IPS-20b (cell line): Measurements from ENCODE around the gene DST.

Source experiments
- H3K27ac ChIP-seq: one replicate; pipeline ENCODE4 v1.5.1; 2013; ENCODE audit warnings: low read length
- H3K27me3 ChIP-seq: 2 replicates; pipeline ENCODE4 v1.6.1; 2013; ENCODE audit warnings: mild to moderate bottlenecking, low read length, inconsistent platforms; ENCODE audit not compliant: insufficient read depth
- H3K36me3 ChIP-seq: 2 replicates; pipeline ENCODE4 v1.6.1; 2013; ENCODE audit warnings: low read depth, mild to moderate bottlenecking, inconsistent platforms, low read length, moderate library complexity; ENCODE audit not compliant: insufficient read depth
- H3K4me1 ChIP-seq: 2 replicates; pipeline ENCODE4 v1.6.1; 2013; ENCODE audit warnings: mild to moderate bottlenecking, control low read depth, inconsistent platforms, low read length, moderate library complexity; ENCODE audit not compliant: insufficient read depth
- H3K4me3 ChIP-seq: 2 replicates; pipeline ENCODE4 v1.5.1; 2013; ENCODE audit warnings: mild to moderate bottlenecking, low read length, inconsistent platforms
- H3K9ac ChIP-seq: 2 replicates; pipeline ENCODE4 v1.6.1; 2013; ENCODE audit warnings: low read depth, mild to moderate bottlenecking, inconsistent platforms, low read length, moderate library complexity
- H3K9me3 ChIP-seq: 2 replicates; pipeline ENCODE4 v1.6.1; 2013; ENCODE audit warnings: mild to moderate bottlenecking, low read depth, low read length, inconsistent platforms; ENCODE audit not compliant: insufficient read depth

DST gene

DNA sequence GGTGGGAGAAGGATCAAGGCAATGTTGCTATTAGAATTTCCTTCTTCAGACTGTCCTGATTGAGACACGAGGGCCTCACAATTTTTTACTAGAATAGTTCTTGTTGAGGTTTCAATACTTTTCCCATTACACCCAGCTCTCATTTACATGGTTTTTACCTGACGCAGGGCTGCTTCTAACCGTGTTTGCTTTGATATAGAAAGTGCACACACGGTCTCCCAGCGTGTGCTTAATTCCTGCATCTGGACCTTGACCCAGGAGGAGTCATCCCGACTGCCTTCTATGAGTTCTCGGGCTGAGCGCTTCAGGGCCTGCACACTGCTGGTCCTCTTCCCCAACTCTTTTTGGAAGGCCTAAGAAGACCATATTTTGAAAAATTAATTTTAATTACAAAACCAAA lies 160.2 kb downstream of the DST start:
- Histone ChIP-seq H3K4me3 (no peak overlapping the region), H3K9ac (no peak overlapping the region), H3K9me3 (0 out of 2 replicates have a peak, but pooled peaks cover 3% of the 10 kb centered on the region), H3K27me3 (no peaks in the 10 kb centered on the region), H3K27ac (no peak overlapping the region), H3K36me3 (peaks cover 71% of the 10 kb centered on the region), H3K4me1 (no peaks in the 10 kb centered on the region)

DNA sequence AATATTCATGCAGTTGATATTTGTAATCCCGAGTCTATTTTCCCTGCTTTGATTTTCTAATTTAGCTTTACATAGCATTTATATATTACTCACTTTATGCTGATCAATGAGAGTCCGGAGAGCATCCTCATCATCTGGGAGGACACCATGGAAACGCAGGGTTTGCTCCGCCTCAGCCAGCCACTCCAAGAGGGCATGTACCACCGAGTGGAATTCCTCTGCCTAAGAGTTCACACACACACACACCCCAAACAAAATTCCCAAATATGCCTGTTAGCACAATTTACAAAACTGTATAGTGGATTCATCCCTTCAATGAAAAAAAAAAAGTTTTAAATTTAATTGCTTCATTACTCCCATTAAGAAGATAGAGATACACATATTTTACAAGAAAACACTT lies 160.7 kb downstream of the DST start:
- H3K36me3 ChIP-seq = peaks cover 71% of the 10 kb centered on the region
- H3K4me3 ChIP-seq = no peak overlapping the region
- 0 out of 2 replicates have a peak, but pooled peaks cover 3% of the 10 kb centered on the region for H3K9me3 ChIP-seq
- no peak overlapping the region for H3K9ac ChIP-seq
- H3K4me1 ChIP-seq = no peaks in the 10 kb centered on the region
- H3K27ac ChIP-seq = no peak overlapping the region
- no peaks in the 10 kb centered on the region for H3K27me3 ChIP-seq

DNA sequence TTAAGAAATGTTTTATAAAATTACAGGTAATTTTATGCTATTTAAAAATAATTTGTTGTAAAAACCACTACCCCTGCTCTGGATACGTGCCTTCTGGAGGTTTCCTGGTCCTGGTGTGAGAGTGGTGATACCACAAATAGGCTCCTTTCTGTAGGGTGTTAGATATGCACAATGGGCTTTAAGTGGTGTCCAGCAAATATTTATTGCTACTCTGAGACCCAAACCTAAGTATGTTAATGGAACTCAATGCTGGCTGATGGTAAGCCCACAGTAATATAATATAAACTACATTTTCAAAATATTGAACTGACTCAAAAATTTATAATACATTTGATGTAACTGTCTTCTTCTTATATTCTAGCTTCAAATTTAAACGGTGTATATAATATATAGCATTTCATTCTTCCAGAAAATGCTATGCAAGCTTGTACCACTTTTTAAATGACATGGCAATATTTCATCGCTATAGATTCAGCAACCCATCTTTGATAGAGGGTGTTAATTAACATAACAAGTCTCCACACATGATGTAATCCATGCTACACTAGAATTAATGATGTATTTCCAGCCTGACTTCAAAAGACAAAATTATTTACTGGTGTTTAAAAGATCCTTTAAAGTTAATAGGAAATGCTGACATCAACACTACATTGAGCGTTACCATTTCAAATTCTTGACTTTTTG lies 161.9 kb downstream of the DST start:
- Histone ChIP-seq H3K9ac (no peak overlapping the region), H3K4me1 (no peaks in the 10 kb centered on the region), H3K27me3 (no peaks in the 10 kb centered on the region), H3K36me3 (peaks cover 75% of the 10 kb centered on the region), H3K9me3 (0 out of 2 replicates have a peak, but pooled peaks cover 3% of the 10 kb centered on the region), H3K4me3 (no peak overlapping the region), H3K27ac (no peak overlapping the region)

DNA sequence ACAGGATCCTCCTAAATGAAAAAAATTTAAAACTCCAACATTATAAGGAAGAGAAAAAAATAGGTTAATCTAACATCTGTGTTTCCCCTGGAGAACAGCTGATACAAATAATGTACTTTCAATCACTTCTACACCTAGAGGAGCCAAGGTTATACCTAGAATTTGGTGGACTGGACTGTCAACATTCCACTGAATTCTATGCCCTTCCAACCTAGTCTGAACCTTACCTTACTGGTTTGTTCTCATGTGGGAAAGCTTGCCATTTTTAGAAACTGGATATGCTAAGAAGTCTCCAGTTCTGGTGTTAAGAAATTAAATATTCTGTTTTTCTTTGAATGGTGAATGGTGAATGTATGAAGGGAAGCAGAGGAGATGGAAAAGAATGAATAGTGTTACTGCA lies 162.4 kb downstream of the DST start:
- H3K9me3 ChIP-seq = 0 out of 2 replicates have a peak, but pooled peaks cover 3% of the 10 kb centered on the region
- H3K9ac ChIP-seq = no peak overlapping the region
- no peaks in the 10 kb centered on the region for H3K4me1 ChIP-seq
- no peak overlapping the region for H3K4me3 ChIP-seq
- peaks cover 78% of the 10 kb centered on the region for H3K36me3 ChIP-seq
- H3K27ac ChIP-seq = no peak overlapping the region
- no peaks in the 10 kb centered on the region for H3K27me3 ChIP-seq

DNA sequence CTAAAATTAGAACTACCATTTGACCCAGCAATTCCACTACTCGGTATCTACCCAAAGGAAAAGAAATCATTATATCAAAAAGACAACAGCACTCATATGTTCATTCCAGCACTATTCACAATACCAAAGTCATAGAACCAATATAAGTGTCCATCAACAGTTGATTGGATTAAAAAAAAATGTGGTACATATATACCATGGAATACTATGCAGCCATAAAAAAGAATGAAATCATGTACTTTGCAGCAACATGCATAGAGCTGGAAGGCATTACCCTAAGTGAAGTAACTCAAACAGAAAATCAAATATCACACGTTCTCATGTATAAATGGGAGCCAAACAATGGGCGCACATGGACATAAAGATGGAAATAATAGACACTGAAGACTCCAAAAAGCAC lies 163.3 kb downstream of the DST start:
- H3K9ac ChIP-seq = no peak overlapping the region
- H3K4me1 ChIP-seq = no peaks in the 10 kb centered on the region
- no peak overlapping the region for H3K4me3 ChIP-seq
- H3K27ac ChIP-seq = no peak overlapping the region
- H3K36me3 ChIP-seq = peaks cover 73% of the 10 kb centered on the region
- H3K27me3 ChIP-seq = no peaks in the 10 kb centered on the region
- 0 out of 2 replicates have a peak, but pooled peaks cover 3% of the 10 kb centered on the region for H3K9me3 ChIP-seq

DNA sequence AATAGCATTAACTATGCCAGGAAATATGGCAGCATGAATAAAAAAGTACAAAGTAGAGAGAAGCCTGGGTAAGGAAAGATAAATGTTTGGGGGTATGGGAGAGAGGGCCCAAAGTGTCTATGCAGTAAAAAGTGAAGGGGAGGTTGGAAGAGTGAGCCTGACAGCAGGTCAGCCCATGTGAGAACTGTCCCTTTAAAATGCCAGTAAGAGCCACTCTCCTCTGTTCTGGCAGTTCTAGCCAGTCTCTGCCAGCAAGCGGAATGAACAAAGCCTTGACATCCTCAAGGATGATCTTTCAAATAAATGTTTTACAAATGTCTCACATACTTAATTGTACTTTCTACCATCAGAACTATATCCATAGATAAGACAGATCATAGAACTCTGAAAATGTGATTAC lies 164.5 kb downstream of the DST start:
- Histone ChIP-seq H3K9me3 (0 out of 2 replicates have a peak, but pooled peaks cover 3% of the 10 kb centered on the region), H3K27ac (no peak overlapping the region), H3K4me3 (no peak overlapping the region), H3K9ac (no peak overlapping the region), H3K27me3 (no peaks in the 10 kb centered on the region), H3K36me3 (peaks cover 74% of the 10 kb centered on the region), H3K4me1 (no peaks in the 10 kb centered on the region)

DNA sequence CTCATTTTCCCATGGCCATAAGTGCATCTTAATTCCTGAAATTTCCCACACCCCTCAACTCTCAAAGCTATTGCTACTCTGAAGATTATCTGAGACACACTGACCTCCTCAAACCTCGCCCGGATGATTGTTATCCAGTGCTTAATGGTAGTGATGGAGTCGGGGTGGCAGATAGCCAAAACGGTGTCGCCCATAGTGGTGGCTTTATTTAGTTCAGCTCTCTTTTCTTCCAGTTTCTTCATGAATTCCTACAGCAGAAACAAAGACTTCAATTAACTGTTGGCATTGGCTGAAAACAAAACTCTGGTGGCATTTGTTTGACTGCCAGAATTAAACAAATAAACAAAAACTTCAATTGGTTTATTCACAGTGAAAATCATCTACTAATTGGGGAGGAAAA lies 165.4 kb downstream of the DST start:
- Histone ChIP-seq H3K36me3 (peaks cover 73% of the 10 kb centered on the region), H3K9me3 (0 out of 2 replicates have a peak, but pooled peaks cover 3% of the 10 kb centered on the region), H3K9ac (no peak overlapping the region), H3K27ac (no peak overlapping the region), H3K4me1 (no peaks in the 10 kb centered on the region), H3K4me3 (no peak overlapping the region), H3K27me3 (no peaks in the 10 kb centered on the region)

DNA sequence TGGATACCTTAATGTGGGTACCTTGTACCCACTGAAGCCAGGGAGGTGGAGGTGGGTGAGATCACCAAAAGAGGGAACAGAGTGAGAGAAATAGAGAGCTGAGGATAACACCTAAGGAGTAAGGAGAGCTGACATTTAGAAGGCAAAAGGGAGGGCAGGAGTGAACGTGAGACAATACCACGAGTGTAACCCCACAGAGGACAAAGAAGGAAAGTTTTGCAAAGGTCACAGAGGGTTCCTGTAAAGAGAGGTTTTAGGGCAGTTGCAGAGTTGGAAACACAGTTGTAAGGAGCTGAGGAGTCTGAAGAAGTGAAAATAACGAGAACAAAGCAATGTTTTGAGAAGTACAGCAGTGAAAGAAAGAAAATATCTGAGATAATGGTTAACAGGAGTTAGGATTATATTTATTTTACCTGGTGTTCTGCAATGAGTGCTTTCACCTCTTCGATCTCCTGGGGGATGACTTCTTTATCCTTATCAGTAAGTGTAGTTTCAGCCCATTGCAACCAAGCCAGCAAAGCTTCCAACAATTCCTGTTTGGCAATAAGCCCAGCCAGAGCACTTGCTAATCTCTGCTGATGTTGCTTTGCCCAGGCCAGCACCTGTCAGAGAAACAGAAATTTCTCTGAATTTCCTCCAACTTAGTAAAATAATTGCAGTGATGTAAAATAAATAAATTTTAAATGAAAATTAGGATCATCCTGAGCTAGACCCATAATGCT lies 166.8 kb downstream of the DST start:
- Histone ChIP-seq H3K4me1 (no peaks in the 10 kb centered on the region), H3K27ac (no peak overlapping the region), H3K4me3 (no peak overlapping the region), H3K36me3 (peaks cover 73% of the 10 kb centered on the region), H3K9me3 (0 out of 2 replicates have a peak, but pooled peaks cover 3% of the 10 kb centered on the region), H3K9ac (no peak overlapping the region), H3K27me3 (no peaks in the 10 kb centered on the region)

DNA sequence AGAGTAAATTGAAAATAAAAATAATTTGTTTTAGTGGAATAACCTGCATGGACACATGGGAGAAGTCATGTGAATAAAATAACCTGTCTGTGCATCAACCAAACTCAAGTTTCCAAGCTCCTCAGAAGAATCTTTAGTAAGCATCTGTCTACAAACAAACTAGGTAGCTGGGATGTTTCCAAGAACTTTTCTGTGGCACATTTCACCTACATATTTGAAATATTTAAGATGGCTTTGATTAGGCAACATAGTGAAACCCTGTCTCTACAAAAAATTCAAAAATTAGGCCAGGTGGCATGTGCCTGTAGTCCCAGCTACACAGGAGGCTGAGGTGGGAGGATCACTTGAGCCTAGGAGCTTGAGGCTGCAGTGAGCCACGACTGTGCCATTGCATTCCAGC lies 168.2 kb downstream of the DST start:
- Histone ChIP-seq H3K9ac (no peak overlapping the region), H3K9me3 (0 out of 2 replicates have a peak, but pooled peaks cover under 1% of the 10 kb centered on the region), H3K4me1 (no peaks in the 10 kb centered on the region), H3K4me3 (no peak overlapping the region), H3K27ac (no peak overlapping the region), H3K36me3 (peaks cover 75% of the 10 kb centered on the region), H3K27me3 (no peaks in the 10 kb centered on the region)

DNA sequence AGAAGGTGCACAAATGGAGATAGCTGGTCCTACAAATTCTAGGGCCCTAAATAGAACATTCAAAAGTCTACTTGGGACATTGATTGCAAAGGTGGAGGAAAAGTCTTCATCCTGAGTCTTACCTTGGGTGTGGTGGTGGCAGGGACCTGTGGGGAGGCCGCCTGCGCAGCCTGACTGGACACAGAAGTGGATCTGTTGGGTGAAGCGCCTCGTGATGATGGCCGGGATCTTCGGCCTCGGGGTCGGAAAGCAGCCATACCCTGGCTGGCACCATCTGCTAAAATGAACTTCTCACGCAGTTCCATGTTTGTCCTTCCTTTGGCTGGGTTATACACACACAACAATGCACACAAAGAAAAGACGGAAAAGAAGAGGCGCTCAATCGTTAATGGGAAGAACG lies 179.2 kb downstream of the DST start:
- Histone ChIP-seq H3K27ac (no peak overlapping the region), H3K27me3 (no peaks in the 10 kb centered on the region), H3K36me3 (peaks cover 81% of the 10 kb centered on the region), H3K4me1 (no peaks in the 10 kb centered on the region), H3K9ac (no peak overlapping the region), H3K9me3 (no peaks in the 10 kb centered on the region), H3K4me3 (no peak overlapping the region)

DNA sequence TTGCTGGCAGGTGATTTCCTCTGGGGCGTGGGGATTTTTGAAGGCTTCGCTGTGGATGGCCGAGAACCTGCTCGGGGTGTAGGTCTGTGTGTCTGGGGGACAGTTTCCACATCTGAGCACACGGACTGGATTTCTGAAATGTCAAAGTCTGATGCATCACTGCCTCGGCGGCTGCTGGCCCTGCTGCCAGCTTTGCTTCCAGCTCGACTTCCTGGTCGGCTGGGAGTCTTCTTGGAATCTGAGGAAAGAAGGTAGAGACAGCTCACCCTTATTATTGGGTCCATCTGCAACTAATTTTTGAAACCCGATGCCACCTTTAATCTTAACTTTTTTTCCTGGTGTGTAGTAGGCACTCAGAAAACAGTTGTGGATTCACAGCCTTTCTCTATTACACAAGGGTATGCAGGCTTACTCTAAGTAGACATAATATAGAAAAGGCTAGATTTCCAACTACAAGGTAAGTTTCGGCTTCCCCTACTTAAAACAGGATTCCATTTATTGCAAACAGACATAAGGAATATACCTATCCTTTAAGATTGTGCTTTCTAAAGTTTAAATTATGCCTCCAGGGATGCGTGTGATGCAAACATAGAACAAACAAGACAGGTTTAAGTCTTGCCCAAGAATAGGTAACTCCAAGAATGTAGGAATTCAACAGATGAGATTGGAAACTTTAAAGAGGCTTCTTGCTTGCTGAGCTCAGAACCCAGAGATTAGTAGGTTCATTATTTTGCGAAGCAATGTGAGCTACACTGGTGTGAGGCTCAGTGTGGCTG lies 183.5 kb downstream of the DST start:
- H3K36me3 ChIP-seq = peaks cover 67% of the 10 kb centered on the region

More for the DNA sequence above, 183.5 kb downstream of the DST start:
- Histone ChIP-seq H3K4me3 (no peak overlapping the region), H3K9ac (no peak overlapping the region), H3K9me3 (no peaks in the 10 kb centered on the region), H3K27me3 (no peaks in the 10 kb centered on the region), H3K4me1 (no peaks in the 10 kb centered on the region), H3K27ac (no peak overlapping the region)
